Skin of body (tissue), 2 donors: ENCODE data around the gene CHAC1. TPM values are rescaled to one million over a fixed set of nuclear protein-coding genes. Genes with fewer than 3 reads are reported as not detected.

Experiments
- DNase-seq: peaks from one replicate; lab custom pipeline; 2025; lab: John Stamatoyannopoulos, UW
- total RNA-seq: library from RNA; depleted of rRNA; stranded (reverse); fragments of >200 nt; gene quantifications from one replicate; pipeline ENCODE4 v1.2.3, GENCODE V29; 2014

The CHAC1 gene
- total RNA-seq, 1 donor from 2014 or later, result 5.6 TPM

DNA sequence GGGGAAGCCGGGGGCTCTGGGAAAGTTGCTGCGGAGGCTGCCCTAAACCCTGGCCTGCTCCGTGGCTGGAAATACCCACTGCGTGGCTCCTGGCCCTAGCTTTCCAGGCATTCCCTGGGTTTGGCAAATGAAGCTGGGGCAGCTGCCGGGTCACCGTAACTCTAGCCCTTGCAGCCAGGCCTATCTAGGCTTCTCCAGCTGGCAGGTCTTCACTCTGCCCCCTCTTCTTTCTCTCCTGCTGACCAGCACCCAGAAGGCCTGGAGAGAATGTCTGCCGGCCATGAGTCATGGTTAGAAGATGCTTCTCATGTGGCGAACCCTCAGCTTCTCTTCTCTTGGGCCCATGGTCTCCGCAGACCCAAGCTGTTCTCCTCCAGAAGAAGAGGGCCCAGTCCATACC is 29.7 kb upstream of the CHAC1 start:
- no peak for DNase-seq

DNA sequence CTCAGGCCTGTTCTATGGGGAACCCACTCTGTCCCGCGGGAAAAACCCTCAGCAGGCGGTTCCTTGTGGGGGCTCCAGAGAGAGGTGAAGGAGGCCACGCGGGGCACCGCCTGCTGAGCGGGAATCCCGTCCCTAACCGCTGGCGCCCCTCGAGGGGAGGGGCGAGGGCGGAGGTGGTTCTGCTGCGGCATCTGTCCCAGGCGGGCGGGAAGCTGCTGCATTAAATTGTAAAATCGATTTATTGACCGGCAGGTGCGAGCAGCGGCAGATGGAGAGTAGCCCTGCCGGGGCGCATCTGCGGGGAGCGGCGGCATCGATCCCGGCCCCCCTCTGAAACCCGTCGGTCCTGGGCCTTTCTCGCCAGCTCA is 27.8 kb upstream of the CHAC1 start:
- DNase-seq, result no peak

DNA sequence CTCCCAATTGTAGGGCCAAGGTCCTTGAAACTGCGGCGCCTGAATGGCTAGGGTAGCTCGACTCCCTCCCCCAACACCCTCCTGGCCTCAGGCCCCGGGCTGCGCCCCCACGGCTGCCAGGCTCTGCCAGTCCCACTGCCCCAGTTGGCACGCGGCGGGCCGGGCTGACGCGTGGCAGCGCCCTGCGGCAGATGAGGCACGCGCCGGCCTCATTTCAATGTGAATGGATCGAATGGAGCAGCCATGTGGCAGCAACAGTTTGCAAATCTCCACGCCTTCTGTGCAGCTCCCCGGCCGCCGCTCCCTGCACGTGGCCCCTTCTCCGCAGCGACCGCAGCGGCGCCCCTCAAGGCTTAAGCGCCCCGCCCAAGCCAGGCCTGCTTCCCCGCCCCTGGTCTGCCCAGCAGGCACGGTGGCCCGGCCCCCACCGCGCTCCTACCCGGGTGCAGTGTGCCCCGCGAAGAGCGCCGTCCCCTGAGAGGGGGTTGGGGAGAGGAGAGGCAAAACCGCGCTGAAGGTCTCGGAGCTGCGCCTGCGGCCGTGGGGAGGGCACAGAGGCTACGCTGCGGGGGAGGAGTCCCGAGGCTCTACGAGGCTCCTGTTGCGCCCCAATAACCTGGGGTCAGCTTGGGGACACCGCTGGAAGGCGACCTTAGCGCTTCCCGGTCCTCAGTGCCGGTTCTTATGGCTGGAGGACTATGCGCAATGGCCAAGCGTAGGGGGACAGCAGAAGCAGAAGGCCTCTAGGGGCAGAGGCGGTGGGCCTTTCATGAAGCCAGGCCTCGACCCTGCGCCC is 27.2 kb upstream of the CHAC1 start:
- peak; percentile 27 for DNase-seq

DNA sequence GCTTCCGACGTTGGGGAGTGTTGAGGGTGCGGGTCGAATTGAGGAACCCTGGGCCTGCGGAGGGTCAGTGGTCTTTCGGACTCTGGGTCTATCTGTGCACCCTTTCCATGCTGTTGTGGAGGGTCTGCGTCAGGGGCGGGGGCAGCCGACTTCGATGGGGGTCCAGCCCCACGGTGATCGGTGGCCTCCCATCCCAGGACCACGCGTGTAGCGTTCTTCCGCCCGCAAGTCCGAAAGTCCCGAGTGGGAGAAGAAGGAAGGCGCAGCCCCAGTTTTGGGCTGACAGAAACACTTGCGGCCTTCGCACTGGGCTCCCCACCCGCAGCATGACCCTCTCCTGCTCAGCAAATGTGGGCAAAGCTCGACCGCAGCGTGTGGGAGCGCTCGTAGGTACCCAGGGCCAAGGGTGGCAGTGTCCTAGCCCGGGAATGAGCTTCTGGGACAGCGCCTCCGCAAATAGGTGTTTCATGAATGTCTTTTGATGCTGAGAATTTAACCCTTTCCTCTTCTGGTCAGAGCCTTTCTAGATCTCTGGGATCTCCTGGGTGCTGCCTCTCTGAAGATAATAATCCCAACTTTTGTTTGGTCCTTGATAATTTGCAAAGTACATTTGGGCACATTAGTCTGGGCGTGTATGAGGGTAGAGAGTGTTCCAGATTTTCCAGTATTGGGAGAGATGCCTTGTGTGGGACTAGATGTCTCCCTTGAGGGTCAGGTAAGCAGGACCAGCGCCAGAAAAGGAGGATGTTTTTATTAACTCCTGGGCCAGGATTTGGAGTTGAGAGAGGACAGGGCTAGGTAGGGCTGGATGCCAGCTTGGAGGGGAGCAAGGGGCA is 26.4 kb upstream of the CHAC1 start:
- DNase-seq, result no peak

DNA sequence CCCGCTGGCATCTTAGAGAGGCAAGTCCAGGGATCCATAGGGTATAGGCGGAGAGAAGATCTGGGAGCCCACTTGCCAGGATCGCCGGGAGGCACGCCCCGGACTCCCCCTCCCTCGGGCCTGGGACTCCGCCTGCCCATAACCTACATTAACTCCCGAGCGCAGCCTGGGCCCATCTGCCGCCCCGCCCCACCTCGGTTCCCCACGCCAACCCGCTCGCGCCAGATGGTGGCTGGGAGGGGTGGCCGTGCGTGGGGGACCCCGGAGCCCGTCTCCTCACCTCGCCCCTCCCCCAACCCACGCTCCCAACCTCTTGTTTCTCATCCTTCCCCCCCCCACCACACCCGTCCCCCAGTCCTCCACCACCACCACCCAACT is 25.8 kb upstream of the CHAC1 start:
- DNase-seq, result no peak

DNA sequence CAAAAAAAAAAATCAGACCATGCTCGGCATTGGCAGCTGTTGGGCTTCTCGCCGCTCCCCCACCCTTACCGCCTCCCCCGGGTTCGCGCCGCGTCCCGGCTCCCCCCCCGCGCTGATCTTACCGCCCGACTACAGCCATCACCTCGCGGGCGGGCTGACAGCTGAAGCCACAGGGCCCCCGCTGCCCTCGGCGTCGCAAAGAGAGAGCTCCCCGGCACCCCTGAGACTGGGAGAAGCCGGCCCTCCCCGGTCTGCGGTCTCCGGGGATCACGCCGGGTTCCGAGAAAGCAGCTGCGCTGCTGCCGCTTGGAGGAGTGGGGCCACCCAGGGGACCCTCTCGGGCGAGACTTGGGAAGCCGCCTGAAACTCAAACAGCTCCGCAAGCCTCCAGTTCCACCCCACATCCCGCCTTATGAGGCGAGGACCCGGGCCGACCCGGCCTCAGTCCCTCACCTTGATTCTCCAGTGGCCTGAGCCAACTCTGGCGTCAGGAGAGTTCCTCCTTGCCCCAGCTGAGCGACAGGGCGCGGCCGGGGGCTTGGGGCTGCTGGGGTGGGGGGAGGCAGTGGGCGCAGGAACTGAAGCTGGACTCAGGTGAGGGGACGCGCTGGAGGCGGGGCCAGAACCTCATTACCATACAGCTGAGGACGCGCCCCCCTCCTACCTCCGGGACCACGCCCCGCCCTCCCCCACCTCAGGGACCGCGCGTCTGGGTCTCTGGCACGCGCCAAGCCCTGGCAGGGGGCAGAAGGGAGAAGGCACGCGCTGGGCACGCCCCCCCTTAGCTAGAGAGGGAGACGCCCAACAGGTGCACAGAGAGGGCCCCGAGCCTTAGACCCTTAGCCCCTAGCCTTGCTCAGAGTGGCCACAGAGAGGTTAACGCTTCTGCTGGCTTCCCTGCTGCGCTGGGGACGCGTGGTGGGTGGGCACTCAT is 25.1 kb upstream of the CHAC1 start:
- DNase-seq, result no peak

DNA sequence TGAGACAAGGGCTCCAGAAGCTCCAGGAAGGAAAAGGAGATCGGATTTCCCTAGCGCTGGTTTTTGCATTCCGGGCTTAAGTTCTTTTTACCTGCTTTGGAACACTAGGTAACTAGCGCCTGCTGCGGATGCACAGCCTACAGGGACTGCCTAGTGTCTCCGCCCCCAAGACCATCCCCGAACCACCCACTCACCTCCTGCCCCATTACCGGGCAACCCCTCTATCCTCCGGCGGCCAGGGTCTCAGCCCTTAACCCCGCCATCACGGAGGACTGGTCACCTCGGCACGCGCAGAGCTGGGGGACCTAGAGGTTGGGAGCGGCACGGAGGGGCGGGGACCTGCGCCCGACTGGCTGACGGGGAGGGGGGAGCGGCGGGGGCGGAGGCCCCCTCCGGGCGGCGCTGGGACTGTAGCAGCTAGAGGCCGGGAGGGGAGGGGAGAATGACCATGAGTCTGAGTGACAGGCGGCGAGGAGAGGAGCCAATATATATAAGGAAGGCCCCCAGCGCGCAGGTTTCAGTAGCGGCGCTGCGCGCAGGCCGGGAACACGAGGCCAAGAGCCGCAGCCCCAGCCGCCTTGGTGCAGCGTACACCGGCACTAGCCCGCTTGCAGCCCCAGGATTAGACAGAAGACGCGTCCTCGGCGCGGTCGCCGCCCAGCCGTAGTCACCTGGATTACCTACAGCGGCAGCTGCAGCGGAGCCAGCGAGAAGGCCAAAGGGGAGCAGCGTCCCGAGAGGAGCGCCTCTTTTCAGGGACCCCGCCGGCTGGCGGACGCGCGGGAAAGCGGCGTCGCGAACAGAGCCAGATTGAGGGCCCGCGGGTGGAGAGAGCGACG is 24.2 kb upstream of the CHAC1 start, which contains the start of gene DLL4:
Gene DLL4 (plus strand): TSS at position 520 of the 839 bp plus-strand sequence. CDS start 329 bp downstream, outside the sequence.
- DNase-seq, result peak; percentile 41

DNA sequence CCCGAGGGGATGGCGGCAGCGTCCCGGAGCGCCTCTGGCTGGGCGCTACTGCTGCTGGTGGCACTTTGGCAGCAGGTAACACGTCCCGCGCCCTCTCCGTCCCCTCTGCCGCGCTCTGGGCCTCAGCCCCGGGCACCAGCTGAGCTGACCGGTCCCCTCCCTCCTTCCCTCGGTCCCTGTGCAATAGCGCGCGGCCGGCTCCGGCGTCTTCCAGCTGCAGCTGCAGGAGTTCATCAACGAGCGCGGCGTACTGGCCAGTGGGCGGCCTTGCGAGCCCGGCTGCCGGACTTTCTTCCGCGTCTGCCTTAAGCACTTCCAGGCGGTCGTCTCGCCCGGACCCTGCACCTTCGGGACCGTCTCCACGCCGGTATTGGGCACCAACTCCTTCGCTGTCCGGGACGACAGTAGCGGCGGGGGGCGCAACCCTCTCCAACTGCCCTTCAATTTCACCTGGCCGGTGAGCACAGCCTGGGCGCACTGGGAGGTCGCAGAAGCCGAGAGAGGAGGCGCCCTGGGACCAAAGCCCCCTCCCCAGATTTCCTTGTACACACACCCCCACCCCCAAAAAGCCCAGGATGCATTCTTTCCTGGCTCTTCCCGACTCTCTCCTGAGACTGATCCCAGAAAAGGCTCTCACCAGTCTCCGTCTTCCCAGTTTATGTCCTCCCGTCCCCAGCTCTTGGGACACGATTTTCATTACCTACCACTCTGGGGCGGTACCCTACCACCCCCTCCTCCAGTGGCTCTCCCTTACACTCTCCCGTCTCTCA is 23.4 kb upstream of the CHAC1 start:
- no peak for DNase-seq

DNA sequence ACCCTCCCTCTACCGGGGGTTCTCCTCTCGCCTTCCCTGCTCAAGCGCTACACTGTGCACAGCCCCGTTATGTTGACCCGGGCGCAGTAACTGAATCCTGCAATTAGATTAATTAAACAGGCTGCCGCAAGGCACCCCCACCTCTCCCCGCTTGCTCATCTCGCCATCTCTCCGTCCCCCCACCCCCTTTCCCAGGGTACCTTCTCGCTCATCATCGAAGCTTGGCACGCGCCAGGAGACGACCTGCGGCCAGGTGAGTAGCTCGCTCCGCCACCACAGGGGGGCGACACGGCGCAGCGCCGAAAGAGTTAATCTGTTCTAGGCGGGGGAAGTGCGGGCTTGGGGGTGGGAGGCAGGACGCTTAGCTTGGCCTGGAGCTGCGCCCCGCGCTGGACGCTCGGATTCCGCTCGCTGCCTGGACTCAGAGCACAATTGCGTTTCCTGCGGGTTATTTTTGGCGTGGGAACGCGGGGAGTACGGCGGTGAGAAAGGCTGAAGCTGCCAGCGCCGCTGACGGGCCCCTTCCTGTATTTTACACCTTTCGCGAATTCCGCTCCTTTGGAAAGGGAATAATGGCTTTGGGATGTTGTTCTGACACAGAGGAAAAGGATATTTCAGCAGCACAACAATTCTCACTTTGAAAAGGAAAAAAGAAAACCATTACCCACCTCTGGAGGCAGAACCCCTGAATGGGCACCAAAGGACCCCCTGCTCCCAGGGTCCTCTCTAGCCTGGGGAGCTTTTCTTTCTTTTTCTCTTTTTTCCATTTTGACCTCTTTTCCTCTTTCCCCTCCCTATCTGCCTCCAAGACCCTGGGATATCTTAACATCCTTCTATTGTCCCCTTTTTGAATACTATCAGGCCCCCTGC is 22.6 kb upstream of the CHAC1 start:
- DNase-seq, result no peak

DNA sequence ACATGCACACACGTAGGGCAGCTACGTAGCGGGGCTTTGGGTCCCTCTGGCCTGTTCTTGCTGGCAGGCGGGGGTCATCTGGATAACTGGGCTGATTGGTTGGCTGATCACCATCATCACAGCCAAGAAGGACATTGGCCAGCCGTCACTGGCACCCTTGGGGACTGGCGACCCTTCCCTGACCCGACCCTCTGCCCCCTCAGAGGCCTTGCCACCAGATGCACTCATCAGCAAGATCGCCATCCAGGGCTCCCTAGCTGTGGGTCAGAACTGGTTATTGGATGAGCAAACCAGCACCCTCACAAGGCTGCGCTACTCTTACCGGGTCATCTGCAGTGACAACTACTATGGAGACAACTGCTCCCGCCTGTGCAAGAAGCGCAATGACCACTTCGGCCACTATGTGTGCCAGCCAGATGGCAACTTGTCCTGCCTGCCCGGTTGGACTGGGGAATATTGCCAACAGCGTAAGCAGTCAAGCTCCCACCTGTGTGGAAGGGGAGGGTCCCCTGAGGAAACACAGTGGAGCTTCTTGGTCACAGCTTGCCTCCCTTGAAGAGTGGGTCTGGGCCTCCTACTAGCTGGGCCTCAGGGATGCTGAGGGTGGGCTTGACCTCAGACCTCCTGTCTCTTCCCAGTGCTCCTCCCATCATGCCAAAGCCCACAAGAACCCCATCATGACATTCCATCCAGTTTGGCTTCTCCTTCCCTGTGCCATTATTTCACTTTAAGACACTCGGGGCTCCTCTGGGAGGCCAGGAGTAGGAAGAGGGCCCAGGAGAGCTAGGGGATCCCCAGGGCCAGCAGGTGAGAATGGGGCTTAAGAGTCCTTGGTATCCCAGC is 21.8 kb upstream of the CHAC1 start:
- DNase-seq, result no peak

DNA sequence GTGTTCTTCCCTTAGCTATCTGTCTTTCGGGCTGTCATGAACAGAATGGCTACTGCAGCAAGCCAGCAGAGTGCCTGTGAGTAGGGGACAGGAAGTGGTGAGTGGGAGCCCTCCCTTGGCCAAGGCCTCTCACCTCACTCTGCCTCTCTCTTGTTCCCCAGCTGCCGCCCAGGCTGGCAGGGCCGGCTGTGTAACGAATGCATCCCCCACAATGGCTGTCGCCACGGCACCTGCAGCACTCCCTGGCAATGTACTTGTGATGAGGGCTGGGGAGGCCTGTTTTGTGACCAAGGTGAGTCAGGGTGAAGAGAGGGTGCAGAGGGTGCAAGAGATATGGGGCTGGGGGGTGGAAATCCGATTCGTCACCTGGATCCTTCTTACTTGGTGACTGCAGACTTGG is 21.1 kb upstream of the CHAC1 start:
- no peak for DNase-seq

DNA sequence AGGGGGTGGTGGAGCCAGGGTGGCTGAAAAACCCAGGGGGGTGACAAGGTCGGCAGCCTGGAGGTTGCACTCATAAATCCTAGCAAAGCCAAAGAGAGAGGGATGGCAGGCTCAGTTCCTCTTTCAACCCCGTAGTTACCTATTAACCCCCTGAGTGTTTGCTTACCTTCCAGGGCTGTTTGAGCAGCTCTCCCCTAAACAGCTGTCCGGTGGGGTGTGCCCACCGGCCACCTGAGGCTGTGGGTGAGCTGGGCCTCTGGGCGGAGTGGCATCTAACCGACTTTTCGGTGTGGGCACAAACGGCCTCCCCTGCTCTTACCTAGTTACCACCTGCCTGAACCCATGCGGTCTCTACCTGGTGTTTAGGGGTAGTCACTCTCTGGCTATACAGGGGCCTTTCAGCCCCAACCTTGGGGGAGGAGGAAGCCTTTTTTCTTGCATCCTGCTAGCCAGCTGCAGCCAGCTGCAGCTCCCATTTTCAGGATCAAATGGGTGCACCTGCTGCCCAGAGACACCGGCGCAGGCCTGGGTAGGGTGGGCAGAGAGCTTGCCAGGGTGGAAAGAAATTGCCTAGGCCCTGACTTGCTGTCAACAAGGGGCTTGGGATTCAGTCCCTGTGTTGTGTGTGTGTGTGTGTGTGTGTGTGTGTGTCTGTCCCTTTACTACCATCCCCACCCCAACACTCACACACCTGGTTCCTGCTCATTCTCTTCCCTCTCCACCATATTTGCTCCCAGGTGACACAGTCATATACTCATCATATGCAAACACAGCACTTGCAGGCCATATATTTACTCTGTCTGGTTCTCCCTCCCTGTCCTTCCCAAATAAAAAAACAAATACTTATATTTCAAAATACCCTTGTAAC is 20.4 kb upstream of the CHAC1 start:
- no peak for DNase-seq

DNA sequence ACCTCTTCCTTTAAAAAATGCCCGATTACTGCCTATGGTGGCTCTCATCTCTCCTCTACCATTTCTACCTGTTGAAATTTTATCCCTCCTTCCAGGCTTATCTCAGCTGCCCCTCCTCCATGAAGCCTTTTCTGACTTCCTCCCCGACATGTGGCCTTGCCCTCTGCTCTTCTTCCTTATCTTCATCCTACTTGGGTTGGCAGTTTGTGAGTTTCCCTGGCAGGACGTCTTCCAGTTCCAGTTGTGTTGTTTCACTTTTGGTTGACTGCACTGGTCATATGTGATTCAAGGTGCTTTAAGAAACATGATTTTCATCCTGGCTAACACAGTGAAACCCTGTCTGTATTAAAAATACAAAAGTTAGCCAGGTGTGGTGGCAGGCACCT is 19.8 kb upstream of the CHAC1 start:
- no peak for DNase-seq

DNA sequence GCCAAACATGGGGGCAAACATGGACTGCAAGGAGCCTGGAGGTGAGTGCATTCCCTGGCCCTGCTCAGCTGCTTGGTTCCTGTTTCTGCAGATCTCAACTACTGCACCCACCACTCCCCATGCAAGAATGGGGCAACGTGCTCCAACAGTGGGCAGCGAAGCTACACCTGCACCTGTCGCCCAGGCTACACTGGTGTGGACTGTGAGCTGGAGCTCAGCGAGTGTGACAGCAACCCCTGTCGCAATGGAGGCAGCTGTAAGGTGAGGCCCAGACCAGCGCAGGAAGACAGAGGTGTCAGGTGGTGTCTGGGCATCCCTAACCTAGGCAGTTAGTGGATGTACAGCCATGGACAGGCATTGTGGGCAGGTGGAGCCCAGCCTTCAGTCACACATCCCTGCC is 18.8 kb upstream of the CHAC1 start:
- no peak for DNase-seq

DNA sequence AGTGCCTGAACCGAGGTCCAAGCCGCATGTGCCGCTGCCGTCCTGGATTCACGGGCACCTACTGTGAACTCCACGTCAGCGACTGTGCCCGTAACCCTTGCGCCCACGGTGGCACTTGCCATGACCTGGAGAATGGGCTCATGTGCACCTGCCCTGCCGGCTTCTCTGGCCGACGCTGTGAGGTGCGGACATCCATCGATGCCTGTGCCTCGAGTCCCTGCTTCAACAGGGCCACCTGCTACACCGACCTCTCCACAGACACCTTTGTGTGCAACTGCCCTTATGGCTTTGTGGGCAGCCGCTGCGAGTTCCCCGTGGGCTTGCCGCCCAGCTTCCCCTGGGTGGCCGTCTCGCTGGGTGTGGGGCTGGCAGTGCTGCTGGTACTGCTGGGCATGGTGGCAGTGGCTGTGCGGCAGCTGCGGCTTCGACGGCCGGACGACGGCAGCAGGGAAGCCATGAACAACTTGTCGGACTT is 17.0 kb upstream of the CHAC1 start:
- DNase-seq, result no peak

DNA sequence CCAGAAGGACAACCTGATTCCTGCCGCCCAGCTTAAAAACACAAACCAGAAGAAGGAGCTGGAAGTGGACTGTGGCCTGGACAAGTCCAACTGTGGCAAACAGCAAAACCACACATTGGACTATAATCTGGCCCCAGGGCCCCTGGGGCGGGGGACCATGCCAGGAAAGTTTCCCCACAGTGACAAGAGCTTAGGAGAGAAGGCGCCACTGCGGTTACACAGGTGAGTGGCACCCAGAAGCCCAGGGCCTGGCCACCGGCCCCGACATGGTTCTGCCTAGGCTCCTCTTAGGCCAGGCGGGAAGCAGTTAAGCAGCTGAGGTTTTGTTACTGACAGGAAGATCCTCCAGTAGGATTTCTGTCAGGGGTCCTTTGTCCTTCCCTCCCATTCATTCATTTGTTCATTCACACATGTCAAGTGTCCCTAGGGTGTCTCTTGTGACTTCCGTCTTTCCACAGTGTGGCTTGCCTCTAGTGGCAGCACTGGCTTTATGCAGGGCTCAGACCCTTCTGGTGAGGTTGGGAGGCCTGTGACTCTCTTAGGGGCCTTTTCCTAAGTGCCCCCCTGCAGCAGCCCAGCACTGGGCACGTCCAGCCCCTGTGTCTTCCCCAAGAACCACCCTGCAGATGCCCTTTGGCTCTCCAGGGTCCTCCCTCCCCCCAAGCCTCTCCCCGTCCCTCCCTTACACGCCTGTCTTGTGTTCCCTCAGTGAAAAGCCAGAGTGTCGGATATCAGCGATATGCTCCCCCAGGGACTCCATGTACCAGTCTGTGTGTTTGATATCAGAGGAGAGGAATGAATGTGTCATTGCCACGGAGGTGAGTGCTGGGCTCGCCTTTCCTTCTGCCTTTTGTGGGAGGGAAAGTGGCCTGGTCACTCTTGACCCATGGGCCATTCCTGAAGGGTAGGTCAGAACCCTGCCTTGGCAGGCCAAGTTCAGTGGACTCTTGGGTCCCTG is 16.3 kb upstream of the CHAC1 start:
- DNase-seq, result peak; percentile 62
